ENCODE results near the gene ABCG5. TPM values are rescaled to one million over a fixed set of nuclear protein-coding genes. Genes with fewer than 3 reads are reported as not detected.

Gene ABCG5
- total and polyA plus RNA-seq, 2 experiments from 2014 or later = 5.4 TPM

GRCh38 chr2:43872151-43872550 is 33.5 kb upstream of the ABCG5 start:
- no peak for TF ChIP-seq EZH2phosphoT487 (IDR thresholded peaks at IDR 0.05; ENCODE audit: low read depth, severe bottlenecking, unreplicated experiment)
- DNase-seq (ENCODE audit: low spot score) = no peak
- Histone ChIP-seq H4K20me1 (ENCODE audit: insufficient read depth, poor library complexity, severe bottlenecking) (no peaks in the 10 kb centered on the region), H3K9me2 (replicated peaks; ENCODE audit: insufficient read depth) (no peaks in the 10 kb centered on the region), H3K9me3 (ENCODE audit: low read depth) (no peaks in the 10 kb centered on the region), H3K79me2 (no peaks in the 10 kb centered on the region), H2AFZ (no peak overlapping the region), H3K27me3 (peaks cover 34% of the 10 kb centered on the region), H3K27ac (no peak overlapping the region), H3K4me1 (ENCODE audit: insufficient read depth) (no peaks in the 10 kb centered on the region), H3K4me3 (no peak overlapping the region), H3K4me2 (no peak overlapping the region), H3K36me3 (replicated peaks; ENCODE audit: insufficient read depth, low read depth) (no peaks in the 10 kb centered on the region)
- WGBS (ENCODE audit: low lambda C conversion rate, missing lambda C conversion rate) = 79% methylated on average over 12 of the region's 12 CpGs

- TF ChIP-seq EZH2 (IDR thresholded peaks at IDR 0.05; ENCODE audit: borderline replicate concordance) = no peak
- no peak for TF ChIP-seq EZH2phosphoT487 (IDR thresholded peaks at IDR 0.05; ENCODE audit: low read depth, severe bottlenecking, unreplicated experiment)
- no peak for TF ChIP-seq CTCF (IDR thresholded peaks at IDR 0.05; ENCODE audit: poor library complexity)
- H3K27ac ChIP-seq = no peak overlapping the region
These were observed 16.7 kb upstream of the ABCG5 start for GRCh38 chr2:43855292-43855691.

GRCh38 chr2:43854671-43855070 is 16.0 kb upstream of the ABCG5 start:
- TF ChIP-seq EZH2 (IDR thresholded peaks at IDR 0.05; ENCODE audit: borderline replicate concordance) (no peak), CTCF (IDR thresholded peaks at IDR 0.05; ENCODE audit: poor library complexity) (no peak), EZH2phosphoT487 (IDR thresholded peaks at IDR 0.05; ENCODE audit: low read depth, severe bottlenecking, unreplicated experiment) (no peak)
- peaks cover 46% of the 10 kb centered on the region for H3K27me3 ChIP-seq
- 93% methylated on average over 3 of the region's 3 CpGs for WGBS (ENCODE audit: low lambda C conversion rate, missing lambda C conversion rate)
- no peak overlapping the region for H3K4me3 ChIP-seq
- H3K36me3 ChIP-seq (replicated peaks; ENCODE audit: insufficient read depth, low read depth) = no peaks in the 10 kb centered on the region
- no peak overlapping the region for H3K4me2 ChIP-seq
- no peaks in the 10 kb centered on the region for H3K9me3 ChIP-seq (ENCODE audit: low read depth)
- no peaks in the 10 kb centered on the region for H3K9me2 ChIP-seq (replicated peaks; ENCODE audit: insufficient read depth)
- no peaks in the 10 kb centered on the region for H3K4me1 ChIP-seq (ENCODE audit: insufficient read depth)
- no peak overlapping the region for H3K27ac ChIP-seq
- H2AFZ ChIP-seq = no peak overlapping the region
- no peaks in the 10 kb centered on the region for H3K79me2 ChIP-seq
- H4K20me1 ChIP-seq (ENCODE audit: insufficient read depth, poor library complexity, severe bottlenecking) = no peaks in the 10 kb centered on the region
- DNase-seq (ENCODE audit: low spot score) = no peak

More at GRCh38 chr2:43855292-43855691, 16.7 kb upstream of the ABCG5 start:
- WGBS (ENCODE audit: low lambda C conversion rate, missing lambda C conversion rate) = 89% methylated on average over 2 of the region's 2 CpGs
- Histone ChIP-seq H3K4me2 (no peak overlapping the region), H3K36me3 (replicated peaks; ENCODE audit: insufficient read depth, low read depth) (no peaks in the 10 kb centered on the region), H2AFZ (no peak overlapping the region), H3K79me2 (no peaks in the 10 kb centered on the region), H3K9me3 (ENCODE audit: low read depth) (no peaks in the 10 kb centered on the region), H3K9me2 (replicated peaks; ENCODE audit: insufficient read depth) (no peaks in the 10 kb centered on the region), H4K20me1 (ENCODE audit: insufficient read depth, poor library complexity, severe bottlenecking) (no peaks in the 10 kb centered on the region), H3K27me3 (peaks cover 52% of the 10 kb centered on the region), H3K4me1 (ENCODE audit: insufficient read depth) (no peaks in the 10 kb centered on the region), H3K4me3 (no peak overlapping the region)
- no peak for DNase-seq (ENCODE audit: low spot score)

- WGBS (ENCODE audit: low lambda C conversion rate, missing lambda C conversion rate) = 94% methylated on average over 10 of the region's 10 CpGs
- H3K4me2 ChIP-seq = no peak overlapping the region
- H4K20me1 ChIP-seq (ENCODE audit: insufficient read depth, poor library complexity, severe bottlenecking) = no peaks in the 10 kb centered on the region
These were observed 14.8 kb upstream of the ABCG5 start for GRCh38 chr2:43853141-43854081.

More at GRCh38 chr2:43853141-43854081, 14.8 kb upstream of the ABCG5 start:
- Histone ChIP-seq H3K9me3 (ENCODE audit: low read depth) (no peaks in the 10 kb centered on the region), H3K4me1 (ENCODE audit: insufficient read depth) (no peaks in the 10 kb centered on the region), H3K36me3 (replicated peaks; ENCODE audit: insufficient read depth, low read depth) (no peaks in the 10 kb centered on the region), H3K27me3 (peaks cover 35% of the 10 kb centered on the region), H3K79me2 (no peaks in the 10 kb centered on the region), H3K9me2 (replicated peaks; ENCODE audit: insufficient read depth) (no peaks in the 10 kb centered on the region), H2AFZ (no peak overlapping the region), H3K27ac (no peak overlapping the region), H3K4me3 (no peak overlapping the region)
- no peak for DNase-seq (ENCODE audit: low spot score)
- TF ChIP-seq EZH2 (IDR thresholded peaks at IDR 0.05; ENCODE audit: borderline replicate concordance) = no peak
- no peak for TF ChIP-seq EZH2phosphoT487 (IDR thresholded peaks at IDR 0.05; ENCODE audit: low read depth, severe bottlenecking, unreplicated experiment)
- TF ChIP-seq CTCF (IDR thresholded peaks at IDR 0.05; ENCODE audit: poor library complexity) = no peak
